OCI-LY1 (cell line): ENCODE results near the gene ZNF296.
A peak's percentile ranks its signal among the peaks of the same experiment; 100 is the strongest.

ENCODE experiments used
- H2AFZ ChIP-seq: fragments of 200-600 bp; sonication (generic), shearing (Covaris generic); 2 replicates; pipeline ENCODE4 v1.6.0; 2014; ENCODE audit warnings: antibody characterized with exemption, mild to moderate bottlenecking, low read length
- H3F3A ChIP-seq: fragments of 200-600 bp; sonication (generic), shearing (Covaris generic); 2 replicates; pipeline ENCODE4 v1.6.0; 2014; ENCODE audit warnings: mild to moderate bottlenecking, antibody characterized with exemption, low read length, moderate library complexity; ENCODE audit not compliant: insufficient read depth
- H3K27ac ChIP-seq: fragments of 200-600 bp; sonication (generic); 2 replicates; pipeline ENCODE4 v1.5.1; 2014; ENCODE audit warnings: low read length, mixed run types, mild to moderate bottlenecking, low read depth; ENCODE audit not compliant: poor library complexity, severe bottlenecking
- H3K27me3 ChIP-seq: fragments of 200-600 bp; sonication (generic); 2 replicates; pipeline ENCODE4 v1.6.0; 2014; ENCODE audit warnings: antibody characterized with exemption, mild to moderate bottlenecking, low read length, moderate library complexity; ENCODE audit not compliant: insufficient read depth
- H3K36me3 ChIP-seq: fragments of 200-600 bp; sonication (generic); 2 replicates; pipeline ENCODE4 v1.6.1; 2014; ENCODE audit warnings: mild to moderate bottlenecking, antibody characterized with exemption, low read length, moderate library complexity, mixed read lengths; ENCODE audit not compliant: insufficient read depth
- H3K4me1 ChIP-seq: fragments of 200-600 bp; sonication (generic); 2 replicates; pipeline ENCODE4 v1.5.1; 2014; ENCODE audit warnings: mild to moderate bottlenecking, low read length, moderate library complexity; ENCODE audit not compliant: insufficient read depth, severe bottlenecking
- H3K4me2 ChIP-seq: fragments of 200-600 bp; sonication (generic), shearing (Covaris generic); 2 replicates; pipeline ENCODE4 v1.6.1; 2014; ENCODE audit warnings: low read length
- H3K4me3 ChIP-seq: fragments of 200-600 bp; sonication (generic); 2 replicates; pipeline ENCODE4 v1.5.1; 2014; ENCODE audit warnings: low read length, low read depth, mild to moderate bottlenecking, mixed read lengths; ENCODE audit not compliant: poor library complexity, severe bottlenecking
- H3K79me2 ChIP-seq: fragments of 200-600 bp; shearing (Covaris generic); 2 replicates; pipeline ENCODE4 v1.6.1; 2016; ENCODE audit warnings: mixed run types, low read length, mixed read lengths; ENCODE audit not compliant: insufficient read depth
- H3K9ac ChIP-seq: fragments of 200-600 bp; sonication (generic), shearing (Covaris generic); 2 replicates; pipeline ENCODE4 v1.6.1; 2014; ENCODE audit warnings: mild to moderate bottlenecking, low read length, mixed read lengths
- H3K9me2 ChIP-seq: fragments of 200-600 bp; sonication (generic), shearing (Covaris generic); 2 replicates; pipeline ENCODE4 v1.6.1; 2014; ENCODE audit warnings: low read depth, mild to moderate bottlenecking, low read length, mixed read lengths
- H3K9me3 ChIP-seq: fragments of 200-600 bp; shearing (Covaris generic); 2 replicates; pipeline ENCODE4 v1.6.1; 2014; ENCODE audit warnings: low read length, mixed read lengths
- H4K20me1 ChIP-seq: fragments of 200-600 bp; sonication (generic), shearing (Covaris generic); 2 replicates; pipeline ENCODE4 v1.6.0; 2016; ENCODE audit warnings: mild to moderate bottlenecking, low read length; ENCODE audit not compliant: insufficient read depth
- EZH2 ChIP-seq: fragments of 200-600 bp; sonication (generic), shearing (Covaris generic); IDR thresholded peaks from 2 replicates; pipeline ENCODE4 v1.8.0; 2017; ENCODE audit warnings: borderline replicate concordance, mixed run types, mild to moderate bottlenecking, antibody characterized with exemption, low read length, moderate library complexity, mixed read lengths
- TF ChIP-seq, protein P1 (sequence below): fragments of 200-600 bp; sonication (generic), shearing (Covaris generic); IDR thresholded peaks from 2 replicates; pipeline ENCODE4 v1.5.1; 2017; ENCODE audit warnings: mild to moderate bottlenecking, antibody characterized with exemption, low read length, moderate library complexity, mixed read lengths

The ZNF296 gene

DNA sequence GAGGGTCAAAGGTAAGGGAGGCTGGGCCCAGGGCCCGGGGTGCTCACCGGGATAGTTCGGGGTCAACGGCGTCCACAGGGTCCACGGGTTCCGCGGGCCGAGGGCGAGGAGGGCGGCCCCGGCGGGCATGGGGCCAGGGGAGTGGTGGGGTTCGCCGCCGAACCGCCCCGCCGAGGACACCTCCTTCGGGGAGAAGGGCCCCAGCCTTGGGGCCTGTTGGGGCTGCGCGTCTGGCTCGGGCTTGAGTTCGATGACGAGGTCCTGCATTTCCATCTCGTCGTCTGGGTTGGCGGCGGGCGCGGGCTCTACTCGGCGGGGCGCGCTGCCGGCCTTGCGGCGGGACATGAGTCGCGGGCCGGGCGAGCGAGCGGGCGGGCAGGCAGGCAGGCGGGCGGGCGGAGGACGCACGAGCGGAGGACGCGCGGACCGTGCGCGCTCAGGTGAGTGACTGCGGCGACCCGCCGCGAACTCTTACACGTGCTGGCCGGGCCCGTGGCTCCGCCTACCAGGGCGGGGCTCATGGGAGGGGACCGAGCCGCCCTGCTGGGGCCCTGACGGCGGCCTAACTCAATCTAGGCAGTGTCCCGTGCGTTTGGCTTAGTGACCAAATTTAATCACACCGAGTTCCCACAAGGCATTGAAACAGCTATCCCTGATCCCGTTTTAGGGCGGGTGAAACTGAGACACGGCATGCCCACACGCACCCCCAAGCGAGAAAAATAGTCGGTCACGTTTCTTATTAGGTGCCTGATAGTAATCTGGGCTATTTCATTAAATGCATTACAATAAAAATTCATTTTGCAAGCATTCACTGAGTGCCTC is at the start of gene ZNF296:
Gene ZNF296 (minus strand): TSS at position 450 of the 822 bp plus-strand sequence. CDS start 105 bp downstream, at position 345.
- H3K27ac ChIP-seq, result peak within 1 kb of the TSS; percentile 89

DNA sequence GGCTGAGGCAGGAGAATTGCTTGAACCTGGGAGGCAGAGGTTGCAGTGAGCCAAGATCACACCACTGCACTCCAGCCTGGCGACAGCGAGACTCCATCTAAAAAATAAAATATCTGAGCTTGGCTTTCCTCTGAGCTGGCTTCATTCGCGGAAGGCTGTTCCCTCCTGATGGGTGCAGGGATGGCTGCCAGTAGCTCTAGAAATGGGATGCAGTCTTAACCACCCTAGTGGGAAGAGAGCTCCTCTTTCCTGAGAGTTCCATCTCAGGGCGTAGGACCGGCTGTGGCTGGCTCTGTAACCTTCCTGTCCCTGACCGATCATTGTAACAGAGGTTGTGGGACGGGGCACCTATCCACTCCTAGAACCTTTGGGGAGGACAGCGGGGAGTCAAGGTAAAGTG is 49.1 kb upstream of the ZNF296 start:
- peaks cover 28% of the 10 kb centered on the region for H3K4me1 ChIP-seq
- H3K79me2 ChIP-seq, result 0 out of 2 replicates have a peak, but pooled peaks cover 4% of the 10 kb centered on the region
- H3K9ac ChIP-seq, result no peak overlapping the region
- no peak overlapping the region for H3K4me2 ChIP-seq
- H3K4me3 ChIP-seq, result no peak overlapping the region
- H3K36me3 ChIP-seq, result peaks cover 4% of the 10 kb centered on the region; the same call in 1 of the 2 replicates
- H2AFZ ChIP-seq, result no peak overlapping the region
- no peak overlapping the region for H3K27ac ChIP-seq
- TF ChIP-seq EZH2, result no peak
- TF ChIP-seq, protein P1, sequence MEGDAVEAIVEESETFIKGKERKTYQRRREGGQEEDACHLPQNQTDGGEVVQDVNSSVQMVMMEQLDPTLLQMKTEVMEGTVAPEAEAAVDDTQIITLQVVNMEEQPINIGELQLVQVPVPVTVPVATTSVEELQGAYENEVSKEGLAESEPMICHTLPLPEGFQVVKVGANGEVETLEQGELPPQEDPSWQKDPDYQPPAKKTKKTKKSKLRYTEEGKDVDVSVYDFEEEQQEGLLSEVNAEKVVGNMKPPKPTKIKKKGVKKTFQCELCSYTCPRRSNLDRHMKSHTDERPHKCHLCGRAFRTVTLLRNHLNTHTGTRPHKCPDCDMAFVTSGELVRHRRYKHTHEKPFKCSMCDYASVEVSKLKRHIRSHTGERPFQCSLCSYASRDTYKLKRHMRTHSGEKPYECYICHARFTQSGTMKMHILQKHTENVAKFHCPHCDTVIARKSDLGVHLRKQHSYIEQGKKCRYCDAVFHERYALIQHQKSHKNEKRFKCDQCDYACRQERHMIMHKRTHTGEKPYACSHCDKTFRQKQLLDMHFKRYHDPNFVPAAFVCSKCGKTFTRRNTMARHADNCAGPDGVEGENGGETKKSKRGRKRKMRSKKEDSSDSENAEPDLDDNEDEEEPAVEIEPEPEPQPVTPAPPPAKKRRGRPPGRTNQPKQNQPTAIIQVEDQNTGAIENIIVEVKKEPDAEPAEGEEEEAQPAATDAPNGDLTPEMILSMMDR, result no peak
- H4K20me1 ChIP-seq, result no peaks in the 10 kb centered on the region
- no peaks in the 10 kb centered on the region for H3K9me3 ChIP-seq
- H3F3A ChIP-seq, result no peaks in the 10 kb centered on the region
- H3K27me3 ChIP-seq, result no peaks in the 10 kb centered on the region
- no peaks in the 10 kb centered on the region for H3K9me2 ChIP-seq

More for the DNA sequence above, at the start of gene ZNF296:
- peak within 1 kb of the TSS; percentile 83 for H3K4me3 ChIP-seq
- H3K36me3 ChIP-seq, result peaks cover 29% of the 10 kb centered on the region
- H2AFZ ChIP-seq, result no peak within 1 kb of the TSS
- H3K4me1 ChIP-seq, result peaks cover 72% of the 10 kb centered on the region
- TF ChIP-seq EZH2, result no peak
- TF ChIP-seq, protein P1, result no peak
- no peaks in the 10 kb centered on the region for H3K27me3 ChIP-seq
- peak within 1 kb of the TSS; percentile 78 for H3K4me2 ChIP-seq
- no peaks in the 10 kb centered on the region for H3K9me3 ChIP-seq
- peaks cover 13% of the 10 kb centered on the region for H3F3A ChIP-seq
- no peaks in the 10 kb centered on the region for H4K20me1 ChIP-seq
- peak within 1 kb of the TSS; percentile 96 for H3K9ac ChIP-seq
- H3K9me2 ChIP-seq, result no peaks in the 10 kb centered on the region
- H3K79me2 ChIP-seq, result peaks cover 20% of the 10 kb centered on the region

DNA sequence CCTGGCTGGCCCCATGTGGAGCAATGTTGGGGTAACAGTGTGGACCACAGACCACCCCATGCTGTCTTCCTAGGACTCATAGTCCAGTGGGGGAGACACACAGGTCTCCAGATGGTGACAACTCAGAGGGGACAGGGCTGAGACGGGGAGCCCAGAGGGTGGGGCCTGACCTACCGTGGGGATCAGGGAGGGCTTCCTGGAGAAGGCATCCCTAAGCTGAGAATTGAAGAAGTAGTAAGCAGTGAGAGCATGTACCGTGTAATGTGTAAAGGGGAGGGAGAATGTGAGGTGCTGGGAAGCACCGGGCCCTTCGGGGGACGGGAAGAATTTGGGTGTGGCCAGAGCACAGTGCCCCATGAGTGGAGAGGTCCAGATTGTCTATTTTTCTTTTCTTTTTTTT is 47.7 kb upstream of the ZNF296 start:
- no peaks in the 10 kb centered on the region for H3K9me2 ChIP-seq
- peaks cover 4% of the 10 kb centered on the region; the same call in 1 of the 2 replicates for H3K36me3 ChIP-seq
- no peak overlapping the region for H3K9ac ChIP-seq
- no peaks in the 10 kb centered on the region for H3F3A ChIP-seq
- TF ChIP-seq, protein P1, result no peak
- no peak for TF ChIP-seq EZH2
- H3K27ac ChIP-seq, result no peak overlapping the region
- H3K4me2 ChIP-seq, result no peak overlapping the region
- no peaks in the 10 kb centered on the region for H3K9me3 ChIP-seq
- 0 out of 2 replicates have a peak, but pooled peaks cover 4% of the 10 kb centered on the region for H3K79me2 ChIP-seq
- H3K4me3 ChIP-seq, result no peak overlapping the region
- H4K20me1 ChIP-seq, result no peaks in the 10 kb centered on the region
- no peak overlapping the region for H2AFZ ChIP-seq
- H3K27me3 ChIP-seq, result no peaks in the 10 kb centered on the region
- H3K4me1 ChIP-seq, result peaks cover 32% of the 10 kb centered on the region
